A549 (cell line): Measurements from ENCODE around the gene SH3PXD2B.

Experiments used
- CHD4 ChIP-seq: fragments of 200-600 bp; sonication (generic); IDR thresholded peaks from 2 replicates; pipeline ENCODE4 v1.6.1; 2016; ENCODE audit warnings: antibody characterized with exemption, mild to moderate bottlenecking, borderline replicate concordance
- GATA3 ChIP-seq: IDR thresholded peaks from 2 replicates; pipeline ENCODE4 v1.6.1; 2012; ENCODE audit warnings: borderline replicate concordance
- JUNB ChIP-seq: fragments of >200 bp; sonication (Bioruptor Twin); formaldehyde crosslinking; IDR thresholded peaks from 2 replicates; pipeline ENCODE4 v1.6.1; 2016
- KDM1A ChIP-seq: fragments of 200-600 bp; sonication (generic); IDR thresholded peaks from 2 replicates; pipeline ENCODE4 v1.6.1; 2016; ENCODE audit warnings: low read depth, mild to moderate bottlenecking
- PHF8 ChIP-seq: fragments of 200-600 bp; sonication (generic); IDR thresholded peaks from 2 replicates; pipeline ENCODE4 v1.6.1; 2016; ENCODE audit warnings: low read depth, mild to moderate bottlenecking, antibody characterized with exemption, moderate library complexity, borderline replicate concordance
- RFX5 ChIP-seq: fragments of 450-650 bp; IDR thresholded peaks from 2 replicates; pipeline ENCODE4 v1.7.1; 2014; ENCODE audit warnings: antibody characterized with exemption, mild to moderate bottlenecking, moderate library complexity

DNA sequence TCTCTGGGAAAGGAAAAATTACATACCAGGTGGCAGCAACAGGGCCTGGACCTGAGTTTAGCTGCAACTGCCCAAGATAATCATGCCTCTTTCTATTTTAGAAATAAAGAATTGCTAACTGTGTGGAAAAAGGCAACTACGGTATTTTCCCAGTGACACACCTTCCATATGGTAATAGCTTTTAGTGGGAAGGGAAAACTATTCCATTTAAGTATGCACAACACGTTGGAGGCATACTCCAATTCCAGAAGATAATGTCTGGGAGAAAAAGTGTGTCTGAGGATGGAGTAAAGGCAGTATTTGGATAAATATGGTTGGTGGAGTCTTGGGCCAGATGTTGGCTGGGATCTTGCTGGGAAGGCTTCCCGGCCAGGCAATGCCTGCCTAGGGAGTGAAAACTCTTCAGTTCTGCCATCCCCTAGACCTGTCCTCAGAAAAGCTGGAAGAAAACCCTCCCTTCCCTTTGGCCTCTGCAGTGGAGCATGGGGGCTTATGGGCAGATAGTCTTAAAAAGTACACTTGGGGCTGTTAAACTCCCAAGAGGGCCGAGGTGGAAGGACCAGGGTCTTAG lies 40.6 kb downstream of the SH3PXD2B start:
- no peak for TF ChIP-seq GATA3
- TF ChIP-seq RFX5 = no peak
- TF ChIP-seq CHD4 = no peak
- TF ChIP-seq KDM1A = no peak
- no peak for TF ChIP-seq PHF8
- no peak for TF ChIP-seq JUNB
